RPMI8226 (cell line): ENCODE results near the gene PIGS.

Experiments used
- DNase-seq: peaks from one replicate; pipeline ENCODE4 v3.0.0-alpha.2; 2015

The PIGS gene

DNA sequence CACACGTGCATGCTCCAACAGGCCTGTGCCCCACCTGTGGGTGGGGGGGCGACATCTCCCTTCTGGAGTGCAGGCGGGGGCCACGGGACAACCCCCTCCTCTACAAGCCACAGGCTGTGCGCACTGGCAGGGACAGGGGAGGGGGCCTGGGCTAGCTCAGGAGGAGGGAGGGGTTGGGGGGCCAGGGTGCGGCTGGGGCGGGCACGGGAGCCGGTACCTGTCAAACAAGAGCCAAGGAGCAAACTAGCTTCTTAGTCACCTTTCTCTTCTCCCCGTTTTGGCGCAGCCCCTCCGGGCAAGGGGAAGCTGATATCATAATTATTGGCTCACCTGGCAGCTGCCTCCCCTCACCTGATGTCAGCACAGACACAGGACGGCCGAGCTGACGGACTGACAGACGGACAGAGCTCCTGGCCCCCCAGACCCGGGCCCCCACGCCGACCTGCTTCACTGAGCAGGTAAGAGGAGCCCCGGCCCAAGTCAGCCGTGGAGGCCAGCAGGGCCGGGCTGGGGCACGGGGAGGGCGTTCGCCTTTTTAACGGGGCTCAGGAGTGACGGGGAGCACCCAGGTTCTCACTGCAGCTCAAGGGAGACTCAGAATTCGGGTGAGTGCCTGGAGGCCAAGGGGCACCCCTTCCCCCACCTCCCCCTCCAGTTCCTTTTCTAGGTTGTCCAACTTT lies 65.2 kb downstream of the PIGS start, which contains the start of gene FOXN1:
TSS of gene FOXN1 (plus strand) at position 363 of the 680 bp plus-strand sequence. CDS start 17,622 bp downstream, outside the sequence.
- no peak for DNase-seq

DNA sequence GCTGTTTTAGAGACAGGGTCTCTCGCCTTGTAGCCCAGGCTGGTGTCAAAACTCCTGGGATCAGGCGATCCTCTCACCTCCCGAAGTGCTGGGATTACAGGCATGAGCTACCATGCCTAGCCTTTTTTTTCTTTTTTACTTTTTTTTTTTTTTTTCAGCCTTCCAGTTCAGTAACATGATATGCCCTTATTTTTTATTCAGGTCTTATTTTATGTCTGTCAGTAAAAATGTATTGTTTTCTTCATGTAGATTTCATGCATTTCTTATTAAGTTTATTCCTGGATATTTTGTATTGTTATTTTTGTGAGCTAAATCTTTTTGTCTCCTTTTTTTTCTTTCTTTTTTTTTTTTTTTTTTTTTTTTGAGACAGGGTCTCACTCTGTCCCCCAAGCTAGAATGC lies 67.9 kb downstream of the PIGS start:
- DNase-seq = no peak
